Stimulated activated naive B cell treated with anti-CD40 and anti-IgM and Interleukin-4, amounts not matched to agents 10 μg/mL and 1 μg/mL and 100 μg/mL, for 72 hours (primary cell): Measurements from ENCODE around the gene CFAP46.
A peak's percentile ranks its signal among the peaks of the same experiment; 100 is the strongest.

Experiments
- ATAC-seq, 2 donors: fragments of 150-1000 bp; cut with Tn5 transposase; replicated peaks; 2 replicates each; pipeline ENCODE4 v1.10.0; 2021; ENCODE audit warnings: moderate library complexity in 1 of 2
- DNase-seq: peaks from one replicate; pipeline ENCODE4 v3.0.0; 2021
- H3K27ac Mint-ChIP-seq: one replicate; pipeline ENCODE4 v1.8.0; 2022; ENCODE audit warnings: mild to moderate bottlenecking, mixed read lengths
- H3K27me3 Mint-ChIP-seq, 2 donors: one replicate each; pipeline ENCODE4 v1.8.0; 2022; ENCODE audit warnings: mixed read lengths in 2 of 2
- H3K36me3 Mint-ChIP-seq, 2 donors: one replicate each; pipeline ENCODE4 v1.8.0; 2022; ENCODE audit warnings: mixed read lengths in 2 of 2, mild to moderate bottlenecking in 1 of 2
- H3K4me1 Mint-ChIP-seq, 2 donors: one replicate each; pipeline ENCODE4 v1.8.0; 2022; ENCODE audit warnings: mixed read lengths in 2 of 2, mild to moderate bottlenecking in 1 of 2
- H3K4me3 Mint-ChIP-seq, 2 donors: one replicate each; pipeline ENCODE4 v1.8.0; 2022; ENCODE audit warnings: mild to moderate bottlenecking in 2 of 2, mixed read lengths in 2 of 2, moderate library complexity in 1 of 2
- H3K9me3 Mint-ChIP-seq, 2 donors: one replicate each; pipeline ENCODE4 v1.8.0; 2022; ENCODE audit warnings: mixed read lengths in 2 of 2, mild to moderate bottlenecking in 1 of 2

CFAP46 gene

DNA sequence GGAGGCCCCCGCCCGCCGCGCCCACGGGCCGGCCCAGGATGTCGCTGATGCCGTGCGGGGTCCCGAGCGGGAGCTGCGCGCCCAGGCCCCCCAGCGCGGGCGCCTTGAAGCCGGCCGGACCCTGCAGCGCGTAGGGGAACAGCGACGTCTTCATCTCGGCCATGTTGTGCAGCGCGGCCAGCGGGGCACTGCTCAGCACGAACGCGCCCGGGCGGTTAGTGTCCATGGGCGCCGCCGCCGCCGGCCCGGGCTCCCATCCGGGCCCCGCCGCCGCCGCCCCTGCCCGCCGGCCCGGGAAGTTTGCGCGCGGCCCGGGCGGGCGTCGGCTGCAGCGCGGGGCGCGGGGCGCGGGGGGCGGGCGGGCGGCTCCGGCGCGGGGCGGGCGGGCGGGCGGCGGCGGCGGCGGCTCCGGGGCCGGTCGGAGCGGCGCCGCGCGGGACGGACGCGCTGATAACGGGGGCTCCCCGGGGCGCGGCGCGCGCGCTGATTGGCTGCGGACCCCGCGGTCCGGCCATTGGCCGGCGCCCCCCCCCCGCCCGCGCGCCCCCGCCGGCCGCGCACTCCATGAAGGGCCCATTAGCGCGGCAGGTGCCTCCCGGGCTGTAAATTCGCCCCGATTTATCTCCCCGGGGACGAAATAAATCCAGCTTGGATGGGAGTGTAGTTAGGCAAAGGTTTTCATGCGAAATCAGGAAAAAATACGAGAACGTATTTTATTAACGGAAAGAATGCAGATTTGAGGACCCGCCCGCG lies 156.5 kb downstream of the CFAP46 start, which contains the start of gene NKX6-2:
Gene NKX6-2, minus strand, starts transcription at position 425 of the 753 bp plus-strand sequence. Its CDS starts 199 bp downstream, at position 226.
- Mint-ChIP-seq H3K27ac (no peak within 1 kb of the TSS), H3K4me1 (peaks cover 0 to 8% of the 10 kb centered on the region in 2 donors), H3K27me3 (peaks cover 14 to 39% of the 10 kb centered on the region in 2 donors), H3K9me3 (no peaks in the 10 kb centered on the region), H3K4me3 (peak within 1 kb of the TSS in 1 of 2 donors; percentile 22), H3K36me3 (peaks cover 21 to 25% of the 10 kb centered on the region in 2 donors)
- DNase-seq = no peak
- no peak for ATAC-seq

DNA sequence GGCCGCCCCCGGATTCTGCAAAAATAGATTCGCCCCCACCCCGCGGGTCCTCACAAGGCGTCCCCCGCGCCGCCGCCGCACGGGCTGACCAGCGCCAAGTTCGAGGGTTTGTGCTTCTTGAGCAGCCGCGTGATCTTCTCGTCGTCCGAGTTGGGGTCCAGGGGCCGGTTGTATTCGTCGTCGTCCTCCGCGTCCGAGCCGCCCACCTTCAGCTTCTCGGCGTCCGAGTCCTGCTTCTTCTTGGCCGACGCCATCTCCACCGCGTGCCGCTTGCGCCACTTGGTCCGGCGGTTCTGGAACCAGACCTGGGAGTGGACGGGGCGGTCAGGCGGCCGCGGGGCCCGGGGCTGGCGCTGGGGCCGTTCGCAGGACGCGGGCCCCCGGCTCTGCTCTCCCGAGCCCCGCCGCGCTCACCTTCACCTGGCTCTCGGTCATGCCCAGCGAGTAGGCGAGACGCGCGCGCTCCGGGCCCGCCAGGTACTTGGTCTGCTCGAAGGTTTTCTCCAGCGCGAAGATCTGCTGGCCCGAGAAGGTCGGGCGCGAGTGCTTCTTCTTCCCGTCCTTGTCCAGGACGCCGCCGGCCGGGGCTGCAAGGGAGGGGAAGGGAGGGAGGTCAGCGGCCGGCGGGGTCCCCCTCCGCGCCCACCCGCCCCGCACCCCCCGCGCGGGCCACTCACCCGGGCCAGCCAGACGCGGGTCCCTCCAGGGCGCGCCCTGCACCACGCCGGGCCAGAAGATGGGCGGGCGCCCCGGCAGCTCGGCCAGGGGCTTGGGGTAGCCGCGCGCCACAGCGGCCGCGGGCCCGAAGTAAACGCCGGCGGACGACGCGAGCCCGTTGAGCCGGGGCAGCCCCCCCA lies 157.3 kb downstream of the CFAP46 start:
- Mint-ChIP-seq H3K27ac (no peak overlapping the region), H3K9me3 (no peaks in the 10 kb centered on the region), H3K36me3 (peaks cover 25 to 31% of the 10 kb centered on the region in 2 donors), H3K4me3 (peak overlapping the region in 1 of 2 donors; percentile 8), H3K4me1 (peaks cover 0 to 8% of the 10 kb centered on the region in 2 donors), H3K27me3 (peaks cover 10 to 31% of the 10 kb centered on the region in 2 donors)
- DNase-seq (no peak), ATAC-seq (no peak)

DNA sequence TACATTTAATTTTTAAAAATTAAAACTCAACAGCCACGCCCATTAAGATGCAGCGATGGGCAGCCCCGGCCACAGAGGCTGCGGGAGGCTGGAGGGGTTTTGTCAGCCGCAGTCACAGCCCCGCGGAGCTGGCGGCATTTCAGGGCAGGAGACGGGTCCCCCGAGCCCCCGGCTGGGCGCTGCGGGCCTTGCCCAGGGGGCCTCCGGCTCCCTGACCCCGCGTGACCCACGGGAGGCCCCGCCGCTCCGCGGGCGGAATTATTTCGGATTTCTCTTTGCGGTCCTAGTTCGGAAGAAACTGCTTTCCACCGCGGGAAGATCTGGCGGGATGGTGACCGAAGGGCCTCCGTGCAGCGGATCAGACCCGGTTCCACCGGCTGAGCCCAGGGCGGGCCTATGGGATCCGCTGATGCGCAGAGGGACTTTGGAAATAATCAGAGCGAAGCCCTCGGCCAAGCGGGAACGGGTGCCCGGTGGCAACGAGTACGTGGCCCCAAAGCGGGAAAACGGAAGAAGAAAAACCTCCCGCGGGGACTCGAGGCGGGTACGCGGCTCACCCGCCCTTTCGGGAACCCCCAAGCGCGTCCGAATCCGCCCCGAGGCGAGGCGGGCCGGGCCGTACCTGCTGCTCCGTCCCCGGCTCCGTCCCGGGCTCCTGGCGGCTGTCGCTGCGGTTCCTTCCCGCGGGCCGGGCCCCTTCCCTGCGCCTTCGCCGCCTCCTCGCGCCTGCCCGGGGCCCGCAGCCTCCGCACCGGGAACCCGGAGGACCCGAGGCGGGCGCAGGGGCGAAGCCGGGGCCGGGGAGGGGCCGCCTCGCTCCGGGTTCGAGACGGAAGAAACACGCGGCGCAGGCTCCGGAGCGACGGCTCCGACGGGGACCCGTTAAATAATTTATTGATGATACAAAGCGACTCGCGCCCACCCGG lies 158.2 kb downstream of the CFAP46 start:
- ATAC-seq (peak in 1 of 2 donors; percentile 22), DNase-seq (no peak)
- H3K9me3 Mint-ChIP-seq = no peaks in the 10 kb centered on the region
- H3K27me3 Mint-ChIP-seq = peaks cover 4 to 22% of the 10 kb centered on the region in 2 donors
- peaks cover 0 to 8% of the 10 kb centered on the region in 2 donors for H3K4me1 Mint-ChIP-seq
- peak overlapping the region; percentile 90 for H3K27ac Mint-ChIP-seq
- H3K36me3 Mint-ChIP-seq = peaks cover 30 to 38% of the 10 kb centered on the region in 2 donors
- peak overlapping the region; percentile 13 to 69 for H3K4me3 Mint-ChIP-seq

DNA sequence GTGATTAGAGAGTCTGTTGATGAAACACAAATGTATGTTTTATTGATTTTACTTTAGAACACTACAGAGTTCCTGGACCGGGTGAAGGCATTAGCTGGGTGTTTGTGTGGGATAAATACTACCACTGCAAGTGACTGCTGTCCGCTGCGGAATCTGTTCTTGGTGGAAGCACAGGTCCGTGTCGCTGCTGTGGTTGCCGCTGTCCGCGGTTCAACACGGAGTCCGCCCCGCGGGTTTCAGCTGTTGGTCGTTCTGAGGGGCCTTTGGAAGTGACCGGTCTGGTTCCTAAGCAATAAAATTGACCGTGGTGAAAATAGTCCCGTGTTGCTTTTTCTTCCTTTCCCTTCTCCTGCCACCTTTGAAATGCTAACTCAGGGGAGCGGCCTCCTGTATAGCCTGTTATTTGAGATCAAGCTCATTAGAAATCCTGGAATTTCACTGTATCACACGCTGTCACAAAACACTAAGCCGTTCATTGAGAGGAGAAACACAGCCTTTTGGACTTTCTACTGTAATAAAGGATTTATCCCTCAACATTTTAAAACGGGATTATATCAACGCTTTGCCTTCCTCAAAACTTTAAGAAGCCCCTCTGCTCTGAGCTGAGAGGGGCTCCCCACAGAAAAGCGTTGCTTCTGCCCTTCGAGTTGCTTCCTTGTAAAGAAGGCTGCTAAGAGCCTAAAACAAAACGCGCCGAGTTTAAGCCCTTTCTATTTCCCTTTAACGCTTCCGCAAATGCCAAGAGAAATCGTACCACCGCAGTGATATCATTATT lies 159.0 kb downstream of the CFAP46 start:
- DNase-seq (no peak), ATAC-seq (no peak)
- H3K4me3 Mint-ChIP-seq = no peak overlapping the region
- H3K27ac Mint-ChIP-seq = peak overlapping the region; percentile 5
- peaks cover 39 to 45% of the 10 kb centered on the region in 2 donors for H3K36me3 Mint-ChIP-seq
- H3K4me1 Mint-ChIP-seq = peaks cover 0 to 5% of the 10 kb centered on the region in 2 donors
- H3K27me3 Mint-ChIP-seq = peaks cover 4 to 13% of the 10 kb centered on the region in 2 donors
- no peaks in the 10 kb centered on the region for H3K9me3 Mint-ChIP-seq

DNA sequence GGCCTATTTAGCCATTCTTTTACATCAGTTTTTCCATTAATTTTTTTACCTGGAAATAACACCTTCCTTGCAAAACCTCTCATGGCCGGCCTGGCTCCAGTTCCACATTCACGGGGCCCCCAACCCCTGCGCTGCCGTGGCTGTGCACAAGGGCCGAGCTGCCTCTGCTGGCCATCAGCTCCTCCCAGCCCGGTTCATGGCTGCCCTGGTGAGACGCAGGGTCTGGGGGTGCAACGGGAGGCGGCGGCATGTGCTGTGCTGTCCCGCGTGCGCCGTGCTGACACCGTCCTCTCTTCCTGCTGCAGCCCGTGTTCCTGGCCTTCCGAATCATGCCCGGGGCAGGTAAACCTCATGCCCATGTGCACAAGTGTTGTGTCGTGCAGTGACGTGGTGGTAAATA lies 160.8 kb downstream of the CFAP46 start:
- H3K27me3 Mint-ChIP-seq = peaks cover 4 to 9% of the 10 kb centered on the region in 2 donors
- H3K27ac Mint-ChIP-seq = no peak overlapping the region
- no peak for ATAC-seq
- DNase-seq = no peak
- H3K4me3 Mint-ChIP-seq = no peak overlapping the region
- no peaks in the 10 kb centered on the region for H3K9me3 Mint-ChIP-seq
- H3K36me3 Mint-ChIP-seq = peaks cover 48 to 59% of the 10 kb centered on the region in 2 donors
- H3K4me1 Mint-ChIP-seq = no peaks in the 10 kb centered on the region

- H3K4me1 Mint-ChIP-seq = no peaks in the 10 kb centered on the region
- no peak overlapping the region for H3K27ac Mint-ChIP-seq
- H3K4me3 Mint-ChIP-seq = no peak overlapping the region
These were observed 162.0 kb downstream of the CFAP46 start for GRCh38 chr10:132780356-132780755.

DNA sequence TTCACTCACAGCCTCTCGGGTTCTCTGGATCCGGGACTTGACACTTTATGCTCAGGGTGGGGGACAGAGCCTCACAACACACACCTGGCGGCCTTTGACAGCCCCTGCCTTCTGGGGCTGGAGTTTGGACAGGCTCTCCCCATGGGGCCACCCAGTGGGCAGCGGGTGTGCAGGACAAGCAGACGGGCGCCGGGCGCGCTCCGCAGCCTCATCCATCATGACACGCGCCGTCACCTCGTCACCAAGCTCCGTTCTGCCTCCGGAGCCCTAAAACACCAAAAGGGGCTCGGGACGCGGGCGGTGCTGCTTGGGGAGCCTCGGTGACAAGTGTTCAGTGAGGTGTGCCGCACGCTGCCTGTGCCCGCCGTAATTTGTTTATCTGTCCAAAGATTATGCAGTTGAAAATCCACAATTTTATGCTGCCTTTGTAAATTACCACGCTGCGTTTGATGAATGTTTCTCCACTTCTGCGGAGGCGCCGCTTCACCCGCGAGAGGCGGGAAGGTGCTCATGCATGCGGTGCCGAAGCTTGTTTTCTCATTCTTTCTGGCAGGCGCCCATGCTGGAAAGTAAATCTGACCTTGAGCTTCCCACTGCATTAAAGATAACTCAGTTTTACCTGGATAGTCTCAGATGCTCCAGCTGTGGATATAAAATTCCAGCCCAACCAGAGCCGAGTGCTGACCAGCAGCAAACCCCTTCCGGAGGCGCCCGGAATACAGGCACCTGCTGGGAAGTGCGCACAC lies 162.6 kb downstream of the CFAP46 start:
- ATAC-seq (no peak), DNase-seq (no peak)
- no peak overlapping the region for H3K4me3 Mint-ChIP-seq
- H3K27me3 Mint-ChIP-seq = peaks cover 4 to 9% of the 10 kb centered on the region in 2 donors
- H3K27ac Mint-ChIP-seq = no peak overlapping the region
- H3K4me1 Mint-ChIP-seq = no peaks in the 10 kb centered on the region
- peaks cover 56 to 64% of the 10 kb centered on the region in 2 donors for H3K36me3 Mint-ChIP-seq
- no peaks in the 10 kb centered on the region for H3K9me3 Mint-ChIP-seq

More at GRCh38 chr10:132780356-132780755, 162.0 kb downstream of the CFAP46 start:
- peaks cover 56 to 64% of the 10 kb centered on the region in 2 donors for H3K36me3 Mint-ChIP-seq
- DNase-seq (no peak), ATAC-seq (no peak)
- peaks cover 4 to 9% of the 10 kb centered on the region in 2 donors for H3K27me3 Mint-ChIP-seq
- H3K9me3 Mint-ChIP-seq = no peaks in the 10 kb centered on the region

DNA sequence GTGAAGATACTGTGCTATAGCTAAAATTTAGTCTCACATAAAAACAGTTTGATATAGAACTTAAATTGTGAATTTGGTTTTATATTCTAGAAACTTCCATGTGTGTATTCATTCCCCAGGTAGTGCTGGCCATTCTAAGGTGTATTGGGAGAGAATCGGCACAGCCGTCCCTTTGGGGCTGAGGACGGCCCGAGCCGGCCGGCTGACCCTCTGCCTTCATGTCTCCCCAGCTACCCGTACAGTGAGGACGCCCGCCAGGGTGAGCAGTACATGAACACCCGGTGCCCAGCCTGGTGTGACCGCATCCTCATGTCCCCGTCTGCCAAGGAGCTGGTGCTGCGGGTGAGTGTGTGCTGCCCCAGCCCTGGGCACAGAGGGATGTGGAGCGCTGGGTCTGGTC lies 164.9 kb downstream of the CFAP46 start:
- Mint-ChIP-seq H3K27ac (no peak overlapping the region), H3K4me1 (no peaks in the 10 kb centered on the region), H3K27me3 (no peaks in the 10 kb centered on the region)

DNA sequence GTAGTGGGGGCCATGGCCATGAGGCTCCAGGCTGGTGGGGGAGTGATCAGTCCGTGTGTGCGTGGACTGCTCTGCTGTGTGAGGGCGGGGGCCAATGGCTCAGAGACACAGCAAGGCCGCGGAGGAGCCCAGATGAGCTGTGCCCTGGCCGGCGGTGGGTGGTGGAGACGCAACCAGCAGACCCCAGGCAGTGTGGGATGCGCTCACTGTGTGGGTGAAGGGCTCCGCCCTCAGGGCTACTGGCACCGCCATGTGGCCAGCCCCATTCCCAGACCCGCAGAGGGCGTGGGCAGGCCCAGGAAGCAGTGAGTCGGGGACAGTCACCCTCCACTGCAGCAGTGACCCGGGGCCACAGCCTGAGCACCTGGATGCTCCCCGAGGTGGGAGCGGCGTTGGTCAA lies 165.5 kb downstream of the CFAP46 start:
- Mint-ChIP-seq H3K36me3 (peaks cover 50 to 52% of the 10 kb centered on the region in 2 donors), H3K4me3 (no peak overlapping the region), H3K9me3 (no peaks in the 10 kb centered on the region), H3K27me3 (no peaks in the 10 kb centered on the region), H3K27ac (no peak overlapping the region), H3K4me1 (no peaks in the 10 kb centered on the region)
- ATAC-seq = no peak
- no peak for DNase-seq

More for the DNA sequence above, 164.9 kb downstream of the CFAP46 start:
- Mint-ChIP-seq H3K36me3 (peaks cover 54 to 57% of the 10 kb centered on the region in 2 donors), H3K4me3 (no peak overlapping the region), H3K9me3 (no peaks in the 10 kb centered on the region)
- DNase-seq (no peak), ATAC-seq (no peak)

- H3K27me3 Mint-ChIP-seq = no peaks in the 10 kb centered on the region
These were observed 166.2 kb downstream of the CFAP46 start for GRCh38 chr10:132776186-132776585.

GRCh38 chr10:132774902-132775863 lies 167.2 kb downstream of the CFAP46 start:
- H3K36me3 Mint-ChIP-seq = peaks cover 38 to 43% of the 10 kb centered on the region in 2 donors
- ATAC-seq (no peak), DNase-seq (no peak)
- no peaks in the 10 kb centered on the region for H3K4me1 Mint-ChIP-seq
- no peaks in the 10 kb centered on the region for H3K9me3 Mint-ChIP-seq
- no peaks in the 10 kb centered on the region for H3K27me3 Mint-ChIP-seq
- H3K27ac Mint-ChIP-seq = no peak overlapping the region
- H3K4me3 Mint-ChIP-seq = no peak overlapping the region

More at GRCh38 chr10:132776186-132776585, 166.2 kb downstream of the CFAP46 start:
- Mint-ChIP-seq H3K36me3 (peaks cover 43 to 45% of the 10 kb centered on the region in 2 donors), H3K4me1 (no peaks in the 10 kb centered on the region), H3K27ac (no peak overlapping the region), H3K4me3 (no peak overlapping the region), H3K9me3 (no peaks in the 10 kb centered on the region)
- no peak for DNase-seq
- no peak for ATAC-seq
